K562 (cell line): Measurements from ENCODE around the gene GYS1. TPM values are rescaled to one million over a fixed set of nuclear protein-coding genes. Genes with fewer than 3 reads are reported as not detected.

Source experiments
- ATAC-seq: fragments of 200-7000 bp; cut with Tn5 transposase; 3 replicates; pipeline ENCODE4 v1.9.1; 2020; ENCODE audit warnings: moderate library complexity
- BruUV-seq: library from RNA; stranded (reverse); fragments of 400-500 nt; replicated peaks from 2 replicates; lab custom pipeline; 2021; lab: Mats Ljungman, UMichigan
- CTCF ChIA-PET: fragments of 300-600 bp; formaldehyde crosslinking; extraction: SDS; loops from one replicate; lab custom pipeline; 2021; ENCODE audit warnings: low intra/inter-chr PET ratio; lab: Yijun Ruan, JAX
- POLR2A ChIA-PET: fragments of 300-600, 350-650 bp; sonication (Branson Sonifier 250); formaldehyde crosslinking; extraction: SDS; loops from one replicate; lab custom pipeline; 2021; ENCODE audit warnings: antibody characterized with exemption, inconsistent platforms; lab: Yijun Ruan, JAX
- DNase-seq, 4 experiments: peaks; one replicate each; pipeline versions ENCODE4 v3.0.0 to v3.0.0-alpha.2; 2011 to 2018; ENCODE audit warnings: low spot score in 3 of 4, mixed read lengths in 3 of 4; ENCODE audit errors: extremely low read depth in 1 of 4
- FAIRE-seq: peaks from 2 replicates; lab custom pipeline; 2011; peaks lifted over from hg19 to GRCh38; lab: Jason Lieb, UNC
- H2AFZ ChIP-seq: 2 replicates; pipeline ENCODE4 v1.6.0; 2011; ENCODE audit warnings: low read depth, low read length, control low read depth, inconsistent platforms
- H3K27ac ChIP-seq: fragments of 200-600 bp; 3 replicates; pipeline ENCODE4 v1.8.0; 2011; ENCODE audit warnings: low read depth, mild to moderate bottlenecking, control low read depth, inconsistent platforms, low read length, moderate library complexity, mixed read lengths; ENCODE audit errors: extremely low read depth
- H3K27me3 ChIP-seq, 2 experiments: fragments of 300-600 bp in 1 of 2; 2 replicates in 1 of 2; 3 replicates in 1 of 2; pipeline versions ENCODE4 v1.6.0 to v1.8.0; 2011; ENCODE audit warnings: inconsistent platforms in 2 of 2, low read length in 2 of 2, mild to moderate bottlenecking in 1 of 2, mixed read lengths in 1 of 2, moderate library complexity in 1 of 2; ENCODE audit not compliant: control insufficient read depth in 2 of 2, insufficient read depth in 2 of 2
- H3K36me3 ChIP-seq: fragments of 300-600 bp; 3 replicates; pipeline ENCODE4 v1.8.0; 2011; ENCODE audit warnings: mild to moderate bottlenecking, low read length, inconsistent platforms; ENCODE audit not compliant: control insufficient read depth, insufficient read depth
- H3K4me1 ChIP-seq, 2 experiments: fragments of 200-600 bp in 1 of 2; replicated peaks in 1 of 2; 2 replicates in 1 of 2; 3 replicates in 1 of 2; pipeline versions ENCODE4 v1.5.1 to v1.8.0; 2011; ENCODE audit warnings: inconsistent platforms in 2 of 2, low read length in 2 of 2, mild to moderate bottlenecking in 1 of 2, mixed read lengths in 1 of 2, moderate library complexity in 1 of 2; ENCODE audit not compliant: control insufficient read depth in 2 of 2, insufficient read depth in 2 of 2
- H3K4me2 ChIP-seq: 2 replicates; pipeline ENCODE4 v1.6.1; 2011; ENCODE audit warnings: low read length, control low read depth, inconsistent platforms, mixed read lengths; ENCODE audit not compliant: insufficient read depth
- H3K4me3 ChIP-seq: fragments of 200-600 bp; sonication (generic), shearing (Covaris generic); 2 replicates; pipeline ENCODE4 v1.5.1; 2016; ENCODE audit warnings: control low read depth, inconsistent platforms
- H3K79me2 ChIP-seq: fragments of 200-600 bp; 3 replicates; pipeline ENCODE4 v1.8.0; 2011; ENCODE audit warnings: low read length, inconsistent platforms; ENCODE audit not compliant: control insufficient read depth, insufficient read depth
- H3K9ac ChIP-seq, 2 experiments: 2 replicates each; pipeline versions ENCODE4 v1.6.0 to v1.6.1; 2011; ENCODE audit warnings: low read depth in 2 of 2, low read length in 2 of 2, control low read depth in 1 of 2, inconsistent platforms in 1 of 2, mild to moderate bottlenecking in 1 of 2, mixed read lengths in 1 of 2; ENCODE audit not compliant: insufficient read depth in 1 of 2
- H3K9me1 ChIP-seq: one replicate; pipeline ENCODE4 v1.6.0; 2011; ENCODE audit warnings: inconsistent platforms, mild to moderate bottlenecking, low read length, moderate library complexity; ENCODE audit not compliant: control insufficient read depth, insufficient read depth
- H3K9me3 ChIP-seq: replicated peaks from 2 replicates; pipeline ENCODE4 v1.5.1; 2011; ENCODE audit warnings: low read depth, low read length, inconsistent platforms; ENCODE audit not compliant: control insufficient read depth, insufficient read depth
- H4K20me1 ChIP-seq: replicated peaks from 2 replicates; pipeline ENCODE4 v1.6.1; 2011; ENCODE audit warnings: low read length, inconsistent platforms, mixed read lengths; ENCODE audit not compliant: control insufficient read depth, insufficient read depth
- CREBBP ChIP-seq: IDR thresholded peaks from one replicate; pipeline ENCODE4 v1.6.1; 2012; ENCODE audit warnings: low read depth, mild to moderate bottlenecking, control low read depth, inconsistent platforms, low read length
- ETV5 ChIP-seq: sonication (generic); formaldehyde crosslinking; IDR thresholded peaks from 2 replicates; pipeline ENCODE4 v1.4.0; 2020; ENCODE audit warnings: low read depth, mild to moderate bottlenecking, missing genetic modification reagents
- FOS ChIP-seq: IDR thresholded peaks from 3 replicates; pipeline ENCODE4 v1.6.1; 2011; ENCODE audit not compliant: insufficient read length; ENCODE audit errors: extremely low read depth
- GTF2A2 ChIP-seq: IDR thresholded peaks from 2 replicates; pipeline ENCODE4 v1.6.1; 2016; ENCODE audit warnings: mild to moderate bottlenecking, missing genetic modification characterization, missing compliant biosample characterization
- HNRNPL ChIP-seq: fragments of 200-400 bp; formaldehyde crosslinking; IDR thresholded peaks from 2 replicates; pipeline ENCODE4 v1.6.1; 2017; ENCODE audit warnings: low read depth, mild to moderate bottlenecking, low read length
- LARP7 ChIP-seq: fragments of 450-650 bp; IDR thresholded peaks from 2 replicates; pipeline ENCODE4 v1.6.1; 2016
- LCOR ChIP-seq: sonication (generic); formaldehyde crosslinking; IDR thresholded peaks from 2 replicates; pipeline ENCODE4 v1.8.0; 2022; ENCODE audit warnings: mild to moderate bottlenecking, missing genetic modification reagents
- MCM7 ChIP-seq, 2 experiments: fragments of 450-650 bp; IDR thresholded peaks; 2 replicates each; pipeline ENCODE4 v1.6.1; 2016 to 2018
- PRPF4 ChIP-seq: fragments of 200-400 bp; formaldehyde crosslinking; IDR thresholded peaks from one replicate; pipeline ENCODE4 v1.6.1; 2017; ENCODE audit warnings: low read length, low read depth, mild to moderate bottlenecking; ENCODE audit not compliant: insufficient read depth, poor library complexity, severe bottlenecking
- PTRF ChIP-seq: fragments of 450-650 bp; IDR thresholded peaks from 2 replicates; pipeline ENCODE4 v1.6.1; 2016; ENCODE audit warnings: mild to moderate bottlenecking, missing genetic modification characterization, missing compliant biosample characterization
- PURB ChIP-seq: sonication (generic); formaldehyde crosslinking; IDR thresholded peaks from 2 replicates; pipeline ENCODE4 v1.9.0; 2021; ENCODE audit warnings: low read depth, mild to moderate bottlenecking, missing genetic modification reagents
- RAD21 ChIP-seq, 2 experiments: fragments of 250-450 bp in 1 of 2; fragments of 450-650 bp in 1 of 2; sonication (Bioruptor Pico) in 1 of 2; formaldehyde crosslinking in 1 of 2; IDR thresholded peaks in 1 of 2; conservative IDR thresholded peaks in 1 of 2; 2 replicates each; pipeline versions ENCODE4 v1.4.0 to v1.8.0; 2020 to 2022; ENCODE audit warnings: mild to moderate bottlenecking in 2 of 2, moderate library complexity in 1 of 2
- RBBP5 ChIP-seq: fragments of 200-600 bp; sonication (generic); IDR thresholded peaks from 2 replicates; pipeline ENCODE4 v1.6.1; 2012; ENCODE audit warnings: borderline replicate concordance, mild to moderate bottlenecking, low read length, control low read depth, inconsistent platforms; ENCODE audit not compliant: insufficient read depth, poor library complexity, severe bottlenecking
- RFX1 ChIP-seq: fragments of 450-650 bp; IDR thresholded peaks from 2 replicates; pipeline ENCODE4 v1.6.1; 2016; ENCODE audit warnings: mild to moderate bottlenecking, moderate library complexity
- SNRNP70 ChIP-seq: fragments of 200-400 bp; formaldehyde crosslinking; optimal IDR thresholded peaks from 2 replicates; pipeline ENCODE3; 2017; ENCODE audit warnings: low read depth, low read length
- TBP ChIP-seq: optimal IDR thresholded peaks from 2 replicates; pipeline ENCODE3; 2011; ENCODE audit warnings: low read depth, low read length, improper control_type of control experiment
- TOE1 ChIP-seq, 2 experiments: fragments of 450-650 bp in 1 of 2; sonication (generic) in 1 of 2; formaldehyde crosslinking in 1 of 2; IDR thresholded peaks; 2 replicates each; pipeline versions ENCODE4 v1.7.1 to v1.8.0; 2016 to 2022; ENCODE audit warnings: borderline replicate concordance in 2 of 2, mild to moderate bottlenecking in 2 of 2, antibody characterized with exemption in 1 of 2, inconsistent platforms in 1 of 2, low read depth in 1 of 2, missing genetic modification reagents in 1 of 2, moderate library complexity in 1 of 2
- TRIM24 ChIP-seq, 2 experiments: fragments of 450-650 bp; IDR thresholded peaks; 2 replicates each; pipeline ENCODE4 v1.6.1; 2016
- ZNF23 ChIP-seq: fragments of 250-450 bp; sonication (Bioruptor Pico); IDR thresholded peaks from 2 replicates; pipeline ENCODE4 v1.4.0; 2020; ENCODE audit warnings: mild to moderate bottlenecking
- ZNF507 ChIP-seq: conservative IDR thresholded peaks from 2 replicates; pipeline ENCODE4 v1.6.1; 2017; ENCODE audit warnings: missing genetic modification characterization, missing compliant biosample characterization
- WGBS: fragments of 100-300 bp; shearing (Covaris generic); methylation state at CpG from one replicate; pipeline ENCODE4 v1.1.6; 2016; ENCODE audit warnings: low coverage, mixed read lengths; ENCODE audit not compliant: insufficient coverage; ENCODE audit errors: missing lambda C conversion rate; 5-methylcytosine and 5-hydroxymethylcytosine counted together
- in situ Hi-C: fragments of 300-500 bp; cut with MboI; formaldehyde crosslinking; loops from 4 replicates; pipeline ENCODE4 v1.15.0; 2018; ENCODE audit warnings: inconsistent platforms, mixed read lengths
- intact Hi-C: fragments of 100-400 bp; cut with micrococcal nuclease; formaldehyde crosslinking; loops from 2 replicates; pipeline ENCODE4 v1.14.2; 2022
- polyA plus RNA-seq, 8 experiments: library from polyadenylated mRNA; depleted of rRNA in 4 of 8; stranded (reverse) in 5 of 8; unstranded in 3 of 8; fragments of >200 nt; fragmentation: Nextera tagmentation in 2 of 8; fragmentation: Illumina TruSeq in 1 of 8; extraction: Ambion mirVana in 2 of 8; extraction: Trizol in 1 of 8; gene quantifications; 2 replicates each; pipeline versions ENCODE4 v1.2.1 to v1.2.3, GENCODE V29; 2011 to 2014; ENCODE audit warnings: inconsistent platforms in 1 of 8, missing spikeins in 1 of 8
- total RNA-seq, 7 experiments: library from RNA; depleted of rRNA in 6 of 7; stranded (reverse); fragments of >200 nt in 6 of 7; fragmentation: Illumina TruSeq in 2 of 7; extraction: Trizol in 2 of 7; gene quantifications; 2 replicates each; pipeline versions ENCODE4 v1.2.1 to v1.2.3, GENCODE V29; 2011 to 2021; ENCODE audit warnings: low replicate concordance in 1 of 7
- TF ChIP-seq, protein P1 (sequence below): fragments of 450-650 bp; IDR thresholded peaks from 2 replicates; pipeline ENCODE4 v1.6.1; 2016
- TF ChIP-seq, protein P2 (sequence below): fragments of 250-450 bp; sonication (Bioruptor Pico); IDR thresholded peaks from 2 replicates; pipeline ENCODE4 v1.6.1; 2021; ENCODE audit warnings: mild to moderate bottlenecking

Gene GYS1
- total and polyA plus RNA-seq, 9 of the 15 experiments (the other 6 are each of a cell fraction or from before 2014, with no cell fraction given), result 1.9 to 31.1 (median 15.2) TPM

DNA sequence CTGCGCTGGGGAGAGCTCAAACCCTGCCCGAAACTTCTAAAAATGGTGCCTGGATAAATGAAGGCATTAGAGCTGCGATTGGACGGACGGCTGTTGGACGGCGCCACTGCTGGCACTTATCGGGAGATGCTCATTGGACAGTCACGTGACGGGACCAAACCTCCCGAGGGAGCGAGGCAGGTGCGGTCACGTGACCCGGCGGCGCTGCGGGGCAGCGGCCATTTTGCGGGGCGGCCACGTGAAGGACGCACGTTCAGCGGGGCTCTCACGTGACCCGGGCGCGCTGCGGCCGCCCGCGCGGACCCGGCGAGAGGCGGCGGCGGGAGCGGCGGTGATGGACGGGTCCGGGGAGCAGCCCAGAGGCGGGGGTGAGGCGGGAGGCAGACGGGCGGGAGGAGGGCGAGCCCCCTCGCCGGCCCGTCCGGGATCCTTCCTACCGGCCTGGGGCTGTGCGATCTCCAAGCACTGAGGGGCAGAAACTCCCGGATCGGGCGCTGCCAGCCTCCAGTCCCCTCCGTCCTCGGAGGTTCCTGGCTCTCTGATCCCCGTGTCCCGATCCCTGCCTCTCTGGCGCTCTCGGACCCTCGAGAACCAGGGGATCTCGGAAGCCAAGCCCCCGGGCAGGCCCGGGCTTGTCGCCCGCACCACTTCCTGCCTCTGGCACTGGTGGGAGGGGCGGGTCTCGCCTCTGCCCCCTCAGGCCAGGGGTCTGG lies 38.4 kb downstream of the GYS1 start, which contains the start of gene BAX:
BAX (plus strand) TSS at position 281 of the 713 bp plus-strand sequence; CDS start at position 335, 54 bp downstream.
- peaks cover 16% of the 10 kb centered on the region for H3K36me3 ChIP-seq
- ChIA-PET CTCF (no interaction called here), POLR2A (interaction anchor here (0.6 to 3.6 kb wide), 11 partner anchors 9 to 323 kb away, joined by 3 to 48 read pairs (median 5); partner anchors contain the start of genes DHDH, FTL and PPP1R15A)
- H3K79me2 ChIP-seq, result peaks cover 15% of the 10 kb centered on the region
- peak; percentile 92 for ATAC-seq
- H3K4me3 ChIP-seq, result peak within 1 kb of the TSS; percentile 79
- DNase-seq, result peak; percentile 95 to 100 (median 97)
- intact Hi-C loops (loop anchor here (2.0 kb wide), 1 partner anchor 22 kb away; the partner anchor contains the start of gene DHDH), in situ Hi-C loops (no loop called here)
- H3K4me1 ChIP-seq, result peaks cover 31 to 38% of the 10 kb centered on the region in 2 experiments; a peak in 4 of 5 replicates
- TSS peak; percentile 61 for BruUV-seq
- no peaks in the 10 kb centered on the region for H3K9me1 ChIP-seq
- WGBS, result 1% methylated on average over 45 of the region's 71 CpGs
- no peaks in the 10 kb centered on the region for H3K27me3 ChIP-seq
- peak within 1 kb of the TSS; percentile 83 to 98 for H3K9ac ChIP-seq
- peak within 1 kb of the TSS; percentile 91 for H3K4me2 ChIP-seq
- peak within 1 kb of the TSS; percentile 92 for H2AFZ ChIP-seq
- peak within 1 kb of the TSS; percentile 77 for H3K27ac ChIP-seq
- H3K9me3 ChIP-seq, result no peaks in the 10 kb centered on the region
- FAIRE-seq, result peak; percentile 97
- no peaks in the 10 kb centered on the region for H4K20me1 ChIP-seq
- TF ChIP-seq RFX1 (no peak), FOS (peak; percentile 91), LARP7 (no peak), TBP (peak; percentile 62), ZNF507 (tag) (no peak), RBBP5 (peak; percentile 55), PURB (CRISPR knock-in tag) (no peak), ETV5 (peak; percentile 59), CREBBP (no peak), GTF2A2 (tag) (no peak), MCM7 (IDR thresholded peaks at IDR 0.05) (no peak), HNRNPL (no peak), TOE1 (IDR thresholded peaks at IDR 0.05; ENCODE audit: borderline replicate concordance) (peak; percentile 100), TOE1 (CRISPR knock-in tag; IDR thresholded peaks at IDR 0.05; ENCODE audit: borderline replicate concordance, low read depth) (no peak), TRIM24 (IDR thresholded peaks at IDR 0.05) (peak in 1 of 2 experiments; percentile 60; a peak in 2 of 4 replicates), RAD21 (CRISPR knock-in tag; conservative IDR thresholded peaks at IDR 0.05 in 1 of 2, IDR thresholded peaks at IDR 0.05 in 1 of 2) (peak; percentile 4 to 34; a peak in 2 of 4 replicates), SNRNP70 (no peak), PTRF (tag) (no peak), PRPF4 (no peak), ZNF23 (CRISPR knock-in tag) (no peak), LCOR (CRISPR knock-in tag) (0 out of 2 replicates have a peak, but pooled peaks have one; percentile 75)
- TF ChIP-seq, protein P1, sequence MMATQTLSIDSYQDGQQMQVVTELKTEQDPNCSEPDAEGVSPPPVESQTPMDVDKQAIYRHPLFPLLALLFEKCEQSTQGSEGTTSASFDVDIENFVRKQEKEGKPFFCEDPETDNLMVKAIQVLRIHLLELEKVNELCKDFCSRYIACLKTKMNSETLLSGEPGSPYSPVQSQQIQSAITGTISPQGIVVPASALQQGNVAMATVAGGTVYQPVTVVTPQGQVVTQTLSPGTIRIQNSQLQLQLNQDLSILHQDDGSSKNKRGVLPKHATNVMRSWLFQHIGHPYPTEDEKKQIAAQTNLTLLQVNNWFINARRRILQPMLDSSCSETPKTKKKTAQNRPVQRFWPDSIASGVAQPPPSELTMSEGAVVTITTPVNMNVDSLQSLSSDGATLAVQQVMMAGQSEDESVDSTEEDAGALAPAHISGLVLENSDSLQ, result peak; percentile 53
- TF ChIP-seq, protein P2, sequence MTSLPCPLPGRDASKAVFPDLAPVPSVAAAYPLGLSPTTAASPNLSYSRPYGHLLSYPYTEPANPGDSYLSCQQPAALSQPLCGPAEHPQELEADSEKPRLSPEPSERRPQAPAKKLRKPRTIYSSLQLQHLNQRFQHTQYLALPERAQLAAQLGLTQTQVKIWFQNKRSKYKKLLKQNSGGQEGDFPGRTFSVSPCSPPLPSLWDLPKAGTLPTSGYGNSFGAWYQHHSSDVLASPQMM (CRISPR knock-in tag), result no peak
